Measurements from ENCODE around the gene ALDH16A1.

ALDH16A1 gene

GRCh38 chr19:49462492-49462891 lies 9.5 kb downstream of the ALDH16A1 start:
- Histone ChIP-seq H3K9ac (ENCODE audit: low read depth, low read length, poor library complexity) (no peak overlapping the region), H3K27ac (replicated peaks; ENCODE audit: low read length) (no peak overlapping the region), H3K4me1 (ENCODE audit: control insufficient read depth in 2 of 2, insufficient read depth in 1 of 2, low read depth in 1 of 2, low read length in 2 of 2) (no peaks in the 10 kb centered on the region), H3K4me2 (ENCODE audit: insufficient read depth, low read length, poor library complexity, severe bottlenecking) (no peak overlapping the region), H3K4me3 (ENCODE audit: low read length in 2 of 2) (no peak overlapping the region), H2AFZ (ENCODE audit: low read length) (no peak overlapping the region), H2BK12ac (ENCODE audit: low read length) (no peak overlapping the region), H3K14ac (ENCODE audit: low read length) (no peak overlapping the region), H3K79me1 (ENCODE audit: low read depth, low read length) (no peaks in the 10 kb centered on the region), H2BK120ac (ENCODE audit: low read depth, low read length) (no peak overlapping the region), H2BK5ac (ENCODE audit: low read length) (no peak overlapping the region), H4K91ac (ENCODE audit: low read depth, low read length, poor library complexity) (no peak overlapping the region), H3K4ac (ENCODE audit: low read length) (no peak overlapping the region), H3K23ac (ENCODE audit: low read depth, low read length, poor library complexity) (no peak overlapping the region), H3K9me3 (replicated peaks in 1 of 2; ENCODE audit: control insufficient read depth in 2 of 2, insufficient read depth in 1 of 2, low read depth in 1 of 2, low read length in 2 of 2) (no peaks in the 10 kb centered on the region), H3K36me3 (replicated peaks in 1 of 2; ENCODE audit: control insufficient read depth in 2 of 2, insufficient read depth in 2 of 2, low read length in 2 of 2) (peaks cover 9 to 62% of the 10 kb centered on the region in 2 donors), H2AK5ac (ENCODE audit: low read depth, low read length) (no peak overlapping the region), H3K27me3 (ENCODE audit: control insufficient read depth in 3 of 3, insufficient read depth in 3 of 3, low read depth in 1 of 3, low read length in 3 of 3) (no peaks in the 10 kb centered on the region), H4K8ac (ENCODE audit: low read depth, low read length) (no peak overlapping the region), H3K18ac (ENCODE audit: low read length) (no peak overlapping the region), H2BK15ac (ENCODE audit: low read length) (no peak overlapping the region)
- DNase-seq (ENCODE audit: low spot score) = no peak
- no CpG with 5 or more reads among the region's 12 CpGs for WGBS, 2 donors (ENCODE audit: extremely low coverage in 2 of 2, insufficient read length in 2 of 2, insufficient replicate concordance in 1 of 2)

GRCh38 chr19:49463960-49464740 lies 11.1 kb downstream of the ALDH16A1 start:
- H3K36me3 ChIP-seq (replicated peaks in 1 of 2; ENCODE audit: control insufficient read depth in 2 of 2, insufficient read depth in 2 of 2, low read length in 2 of 2) = peaks cover 5 to 68% of the 10 kb centered on the region in 2 donors
- no peak overlapping the region for H3K27ac ChIP-seq (replicated peaks; ENCODE audit: low read length)
- no peak overlapping the region for H3K4me2 ChIP-seq (ENCODE audit: insufficient read depth, low read length, poor library complexity, severe bottlenecking)
- no peak overlapping the region for H3K9ac ChIP-seq (ENCODE audit: low read depth, low read length, poor library complexity)
- H3K79me1 ChIP-seq (ENCODE audit: low read depth, low read length) = no peaks in the 10 kb centered on the region
- no peak for DNase-seq (ENCODE audit: low spot score)
- H3K18ac ChIP-seq (ENCODE audit: low read length) = no peak overlapping the region
- peak overlapping the region; percentile 43 for H3K23ac ChIP-seq (ENCODE audit: low read depth, low read length, poor library complexity)
- H2AFZ ChIP-seq (ENCODE audit: low read length) = no peak overlapping the region
- WGBS, 2 donors (ENCODE audit: extremely low coverage in 2 of 2, insufficient read length in 2 of 2, insufficient replicate concordance in 1 of 2) = no CpG with 5 or more reads among the region's 39 CpGs
- no peak overlapping the region for H2AK5ac ChIP-seq (ENCODE audit: low read depth, low read length)
- H3K4me1 ChIP-seq (ENCODE audit: control insufficient read depth in 2 of 2, insufficient read depth in 1 of 2, low read depth in 1 of 2, low read length in 2 of 2) = peaks cover 3 to 4% of the 10 kb centered on the region in 2 donors
- no peak overlapping the region for H3K14ac ChIP-seq (ENCODE audit: low read length)
- H3K27me3 ChIP-seq (ENCODE audit: control insufficient read depth in 3 of 3, insufficient read depth in 3 of 3, low read depth in 1 of 3, low read length in 3 of 3) = no peaks in the 10 kb centered on the region
- H4K91ac ChIP-seq (ENCODE audit: low read depth, low read length, poor library complexity) = no peak overlapping the region
- no peak overlapping the region for H2BK120ac ChIP-seq (ENCODE audit: low read depth, low read length)
- no peaks in the 10 kb centered on the region for H3K9me3 ChIP-seq (replicated peaks in 1 of 2; ENCODE audit: control insufficient read depth in 2 of 2, insufficient read depth in 1 of 2, low read depth in 1 of 2, low read length in 2 of 2)
- no peak overlapping the region for H3K4me3 ChIP-seq (ENCODE audit: low read length in 2 of 2)
- H3K4ac ChIP-seq (ENCODE audit: low read length) = no peak overlapping the region
- H2BK5ac ChIP-seq (ENCODE audit: low read length) = no peak overlapping the region
- H4K8ac ChIP-seq (ENCODE audit: low read depth, low read length) = no peak overlapping the region
- H2BK15ac ChIP-seq (ENCODE audit: low read length) = no peak overlapping the region
- H2BK12ac ChIP-seq (ENCODE audit: low read length) = no peak overlapping the region

- H3K79me1 ChIP-seq (ENCODE audit: low read depth, low read length) = peaks cover 3% of the 10 kb centered on the region
- peaks cover 10 to 64% of the 10 kb centered on the region in 2 donors for H3K36me3 ChIP-seq (replicated peaks in 1 of 2; ENCODE audit: control insufficient read depth in 2 of 2, insufficient read depth in 2 of 2, low read length in 2 of 2)
- H3K4me1 ChIP-seq (ENCODE audit: control insufficient read depth in 2 of 2, insufficient read depth in 1 of 2, low read depth in 1 of 2, low read length in 2 of 2) = peaks cover 3 to 4% of the 10 kb centered on the region in 2 donors
- H4K8ac ChIP-seq (ENCODE audit: low read depth, low read length) = no peak overlapping the region
- no peak overlapping the region for H3K4ac ChIP-seq (ENCODE audit: low read length)
- H2BK12ac ChIP-seq (ENCODE audit: low read length) = no peak overlapping the region
- no peak overlapping the region for H3K4me3 ChIP-seq (ENCODE audit: low read length in 2 of 2)
- H3K18ac ChIP-seq (ENCODE audit: low read length) = no peak overlapping the region
- H3K9me3 ChIP-seq (replicated peaks in 1 of 2; ENCODE audit: control insufficient read depth in 2 of 2, insufficient read depth in 1 of 2, low read depth in 1 of 2, low read length in 2 of 2) = no peaks in the 10 kb centered on the region
- no peak overlapping the region for H3K9ac ChIP-seq (ENCODE audit: low read depth, low read length, poor library complexity)
- H2BK15ac ChIP-seq (ENCODE audit: low read length) = no peak overlapping the region
- H2AK5ac ChIP-seq (ENCODE audit: low read depth, low read length) = no peak overlapping the region
- no peak overlapping the region for H3K23ac ChIP-seq (ENCODE audit: low read depth, low read length, poor library complexity)
- H3K14ac ChIP-seq (ENCODE audit: low read length) = no peak overlapping the region
- DNase-seq (ENCODE audit: low spot score) = no peak
- no CpG with 5 or more reads among the region's 3 CpGs for WGBS, 2 donors (ENCODE audit: extremely low coverage in 2 of 2, insufficient read length in 2 of 2, insufficient replicate concordance in 1 of 2)
- no peak overlapping the region for H2AFZ ChIP-seq (ENCODE audit: low read length)
- H3K4me2 ChIP-seq (ENCODE audit: insufficient read depth, low read length, poor library complexity, severe bottlenecking) = no peak overlapping the region
- no peak overlapping the region for H4K91ac ChIP-seq (ENCODE audit: low read depth, low read length, poor library complexity)
- no peak overlapping the region for H2BK5ac ChIP-seq (ENCODE audit: low read length)
- no peaks in the 10 kb centered on the region for H3K27me3 ChIP-seq (ENCODE audit: control insufficient read depth in 3 of 3, insufficient read depth in 3 of 3, low read depth in 1 of 3, low read length in 3 of 3)
- no peak overlapping the region for H3K27ac ChIP-seq (replicated peaks; ENCODE audit: low read length)
- H2BK120ac ChIP-seq (ENCODE audit: low read depth, low read length) = no peak overlapping the region
Observed at GRCh38 chr19:49465371-49465770, 12.3 kb downstream of the ALDH16A1 start.

DNA sequence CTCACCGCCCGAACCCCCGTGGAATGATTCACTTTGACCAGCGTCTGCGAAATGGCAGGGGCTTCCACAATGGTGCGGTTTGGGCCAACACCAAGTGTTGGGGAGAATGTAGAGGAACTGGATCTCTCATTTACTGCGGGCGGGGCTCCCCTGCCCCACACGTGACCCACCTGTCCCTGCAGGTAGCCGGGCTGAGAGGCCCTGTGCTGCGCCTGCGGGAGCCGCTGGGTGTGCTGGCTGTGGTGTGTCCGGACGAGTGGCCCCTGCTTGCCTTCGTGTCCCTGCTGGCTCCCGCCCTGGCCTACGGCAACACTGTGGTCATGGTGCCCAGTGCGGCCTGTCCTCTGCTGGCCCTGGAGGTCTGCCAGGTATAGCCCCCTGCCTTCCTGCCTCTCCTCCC lies 15.2 kb downstream of the ALDH16A1 start:
- peak overlapping the region; percentile 85 for H2BK15ac ChIP-seq (ENCODE audit: low read length)
- H3K27me3 ChIP-seq (ENCODE audit: control insufficient read depth in 3 of 3, insufficient read depth in 3 of 3, low read depth in 1 of 3, low read length in 3 of 3) = no peaks in the 10 kb centered on the region
- no peak overlapping the region for H4K91ac ChIP-seq (ENCODE audit: low read depth, low read length, poor library complexity)
- H3K14ac ChIP-seq (ENCODE audit: low read length) = peak overlapping the region; percentile 17
- peaks cover 11 to 56% of the 10 kb centered on the region in 2 donors for H3K36me3 ChIP-seq (replicated peaks in 1 of 2; ENCODE audit: control insufficient read depth in 2 of 2, insufficient read depth in 2 of 2, low read length in 2 of 2)
- H3K79me1 ChIP-seq (ENCODE audit: low read depth, low read length) = peaks cover 3% of the 10 kb centered on the region
- no CpG with 5 or more reads among the region's 19 CpGs for WGBS, 2 donors (ENCODE audit: extremely low coverage in 2 of 2, insufficient read length in 2 of 2, insufficient replicate concordance in 1 of 2)
- no peaks in the 10 kb centered on the region for H3K9me3 ChIP-seq (replicated peaks in 1 of 2; ENCODE audit: control insufficient read depth in 2 of 2, insufficient read depth in 1 of 2, low read depth in 1 of 2, low read length in 2 of 2)
- H2BK5ac ChIP-seq (ENCODE audit: low read length) = peak overlapping the region; percentile 75
- no peak overlapping the region for H3K9ac ChIP-seq (ENCODE audit: low read depth, low read length, poor library complexity)
- peak overlapping the region; percentile 86 for H4K8ac ChIP-seq (ENCODE audit: low read depth, low read length)
- H3K4me3 ChIP-seq (ENCODE audit: low read length in 2 of 2) = peak overlapping the region in 1 of 2 donors; percentile 67
- H3K4me2 ChIP-seq (ENCODE audit: insufficient read depth, low read length, poor library complexity, severe bottlenecking) = no peak overlapping the region
- H2BK120ac ChIP-seq (ENCODE audit: low read depth, low read length) = no peak overlapping the region
- no peak overlapping the region for H2AFZ ChIP-seq (ENCODE audit: low read length)
- peaks cover 3 to 4% of the 10 kb centered on the region in 2 donors for H3K4me1 ChIP-seq (ENCODE audit: control insufficient read depth in 2 of 2, insufficient read depth in 1 of 2, low read depth in 1 of 2, low read length in 2 of 2)
- H3K4ac ChIP-seq (ENCODE audit: low read length) = peak overlapping the region; percentile 76
- H2BK12ac ChIP-seq (ENCODE audit: low read length) = peak overlapping the region; percentile 46
- H3K18ac ChIP-seq (ENCODE audit: low read length) = peak overlapping the region; percentile 85
- H2AK5ac ChIP-seq (ENCODE audit: low read depth, low read length) = peak overlapping the region; percentile 99
- no peak for DNase-seq (ENCODE audit: low spot score)
- H3K27ac ChIP-seq (replicated peaks; ENCODE audit: low read length) = no peak overlapping the region
- no peak overlapping the region for H3K23ac ChIP-seq (ENCODE audit: low read depth, low read length, poor library complexity)

Data from neuronal stem cell (in vitro differentiated cells).